Endothelial cell (in vitro differentiated cells): ENCODE data around the gene ERRFI1. TPM values are rescaled to one million over a fixed set of nuclear protein-coding genes. Genes with fewer than 3 reads are reported as not detected.

Experiments used
- DNase-seq: peaks from one replicate; pipeline ENCODE4 v3.0.0; 2021; ENCODE audit warnings: low spot score
- H3K27ac Mint-ChIP-seq: one replicate; pipeline ENCODE4 v1.8.0; 2021; ENCODE audit warnings: mixed read lengths, inconsistent platforms; ENCODE audit not compliant: unreplicated experiment
- H3K27me3 Mint-ChIP-seq: one replicate; pipeline ENCODE4 v1.8.0; 2021; ENCODE audit warnings: mild to moderate bottlenecking, moderate library complexity, mixed read lengths, inconsistent platforms; ENCODE audit not compliant: unreplicated experiment
- H3K36me3 Mint-ChIP-seq: one replicate; pipeline ENCODE4 v1.8.0; 2021; ENCODE audit warnings: mild to moderate bottlenecking, low read depth, mixed read lengths, inconsistent platforms; ENCODE audit not compliant: unreplicated experiment
- H3K4me1 Mint-ChIP-seq: one replicate; pipeline ENCODE4 v1.8.0; 2021; ENCODE audit warnings: mild to moderate bottlenecking, mixed read lengths, inconsistent platforms; ENCODE audit not compliant: unreplicated experiment
- H3K4me3 Mint-ChIP-seq: one replicate; pipeline ENCODE4 v1.8.0; 2021; ENCODE audit warnings: mild to moderate bottlenecking, mixed read lengths, inconsistent platforms; ENCODE audit not compliant: unreplicated experiment
- H3K9me3 Mint-ChIP-seq: one replicate; pipeline ENCODE4 v1.8.0; 2021; ENCODE audit warnings: mixed read lengths, inconsistent platforms; ENCODE audit not compliant: unreplicated experiment
- total RNA-seq: library from RNA; stranded (reverse); fragmentation: NEBNext Ultra II Directional; extraction: Animal tissue kit (Norgen Biotek cat#: 25700); gene quantifications from one replicate; pipeline ENCODE4 v1.2.1, GENCODE V29; 2021; ENCODE audit not compliant: unreplicated experiment
- TF ChIP-seq, protein P1 (sequence below): fragments of 200-600 bp; sonication (generic); IDR thresholded peaks from one replicate; pipeline ENCODE4 v1.5.0; 2021; ENCODE audit warnings: antibody characterized with exemption; ENCODE audit not compliant: unreplicated experiment

Gene ERRFI1
- total RNA-seq, 1 donor from 2014 or later: 16.5 TPM

DNA sequence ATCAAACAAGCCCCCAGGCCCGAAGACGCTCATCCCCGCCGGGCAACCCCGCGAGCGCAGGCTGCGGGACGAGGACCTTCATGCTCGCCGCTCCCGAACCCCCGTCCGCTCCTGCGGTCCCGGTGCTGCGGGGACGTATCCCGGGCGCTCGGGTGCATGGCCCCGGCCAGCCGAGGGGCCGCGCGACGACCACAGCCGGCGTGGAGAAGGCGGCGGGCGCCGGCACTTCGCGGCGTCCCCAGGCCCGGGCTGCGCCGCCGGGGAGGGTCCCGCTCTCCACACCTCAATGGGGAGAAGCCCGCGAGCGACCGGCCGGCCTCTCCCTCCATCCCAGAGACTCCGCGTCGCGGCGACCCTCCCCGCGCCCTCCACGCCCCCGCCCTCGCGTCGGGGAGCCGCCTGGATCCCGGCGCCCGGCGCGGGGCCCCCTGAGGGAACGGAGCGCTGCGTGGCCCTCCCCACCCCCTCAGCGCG, 401 bp downstream of the ERRFI1 start:
- Mint-ChIP-seq H3K9me3 (no peaks in the 10 kb centered on the region), H3K4me3 (peak overlapping the region; percentile 94), H3K27me3 (peaks cover 6% of the 10 kb centered on the region), H3K36me3 (peaks cover 9% of the 10 kb centered on the region), H3K27ac (peak overlapping the region; percentile 38), H3K4me1 (peaks cover 38% of the 10 kb centered on the region)
- TF ChIP-seq, protein P1, sequence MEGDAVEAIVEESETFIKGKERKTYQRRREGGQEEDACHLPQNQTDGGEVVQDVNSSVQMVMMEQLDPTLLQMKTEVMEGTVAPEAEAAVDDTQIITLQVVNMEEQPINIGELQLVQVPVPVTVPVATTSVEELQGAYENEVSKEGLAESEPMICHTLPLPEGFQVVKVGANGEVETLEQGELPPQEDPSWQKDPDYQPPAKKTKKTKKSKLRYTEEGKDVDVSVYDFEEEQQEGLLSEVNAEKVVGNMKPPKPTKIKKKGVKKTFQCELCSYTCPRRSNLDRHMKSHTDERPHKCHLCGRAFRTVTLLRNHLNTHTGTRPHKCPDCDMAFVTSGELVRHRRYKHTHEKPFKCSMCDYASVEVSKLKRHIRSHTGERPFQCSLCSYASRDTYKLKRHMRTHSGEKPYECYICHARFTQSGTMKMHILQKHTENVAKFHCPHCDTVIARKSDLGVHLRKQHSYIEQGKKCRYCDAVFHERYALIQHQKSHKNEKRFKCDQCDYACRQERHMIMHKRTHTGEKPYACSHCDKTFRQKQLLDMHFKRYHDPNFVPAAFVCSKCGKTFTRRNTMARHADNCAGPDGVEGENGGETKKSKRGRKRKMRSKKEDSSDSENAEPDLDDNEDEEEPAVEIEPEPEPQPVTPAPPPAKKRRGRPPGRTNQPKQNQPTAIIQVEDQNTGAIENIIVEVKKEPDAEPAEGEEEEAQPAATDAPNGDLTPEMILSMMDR: no peak
- no peak for DNase-seq

DNA sequence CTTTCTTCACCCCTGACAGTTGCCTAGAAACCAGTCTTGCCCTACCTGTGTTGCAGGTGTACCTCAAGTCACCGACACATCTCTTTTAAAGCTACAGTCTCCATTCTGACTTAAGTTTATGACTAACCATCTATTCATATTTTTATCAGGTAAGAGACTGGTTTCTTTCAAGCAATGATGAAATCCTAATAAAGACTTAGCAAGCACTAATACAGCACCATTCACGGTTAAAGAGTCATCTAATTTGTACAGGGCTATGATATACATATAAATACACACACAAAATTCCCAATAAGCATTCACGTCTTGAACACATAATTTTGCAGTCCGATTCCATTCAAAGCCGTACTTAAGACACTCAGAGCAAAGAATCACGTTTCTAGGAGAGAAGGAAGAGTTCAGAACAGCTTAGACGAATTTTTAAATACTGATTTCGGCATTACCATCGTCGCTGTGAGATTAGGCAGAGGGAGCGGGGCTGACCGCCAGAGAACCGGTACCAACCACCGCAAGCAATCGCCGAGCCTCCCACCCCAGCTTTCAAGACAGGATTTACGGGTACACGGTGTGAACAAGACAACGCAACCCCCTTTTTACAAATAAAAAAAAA, 943 bp downstream of the ERRFI1 start:
- Mint-ChIP-seq H3K27me3 (peaks cover 6% of the 10 kb centered on the region), H3K4me1 (peaks cover 39% of the 10 kb centered on the region), H3K27ac (peak overlapping the region; percentile 38)

DNA sequence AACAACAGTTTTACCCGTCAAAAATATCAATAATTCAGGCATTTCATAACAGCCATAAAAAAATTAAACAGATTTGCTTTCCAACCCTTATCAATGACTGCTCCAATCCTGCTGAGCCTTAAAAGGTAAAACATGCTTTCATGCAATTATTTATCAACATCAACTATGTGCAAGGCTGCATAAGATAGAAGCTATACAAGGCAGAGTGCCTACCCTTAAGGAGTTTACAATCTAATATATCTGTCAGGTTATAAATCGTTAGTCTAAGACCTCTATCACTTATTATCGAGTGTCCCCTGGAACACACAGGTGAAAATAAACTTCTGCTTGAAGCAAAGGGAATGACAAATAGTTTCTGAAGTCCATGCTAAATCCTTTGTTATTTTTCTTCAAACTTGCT, 1.8 kb downstream of the ERRFI1 start:
- H3K27ac Mint-ChIP-seq: no peak overlapping the region
- peaks cover 47% of the 10 kb centered on the region for H3K4me1 Mint-ChIP-seq
- H3K27me3 Mint-ChIP-seq: peaks cover 6% of the 10 kb centered on the region
- H3K4me3 Mint-ChIP-seq: peak overlapping the region; percentile 54
- no peaks in the 10 kb centered on the region for H3K9me3 Mint-ChIP-seq
- no peak for DNase-seq
- H3K36me3 Mint-ChIP-seq: peaks cover 9% of the 10 kb centered on the region
- TF ChIP-seq, protein P1: no peak

More for the DNA sequence above, 943 bp downstream of the ERRFI1 start:
- Mint-ChIP-seq H3K36me3 (peaks cover 9% of the 10 kb centered on the region), H3K9me3 (no peaks in the 10 kb centered on the region), H3K4me3 (peak overlapping the region; percentile 94)
- TF ChIP-seq, protein P1: no peak
- no peak for DNase-seq

DNA sequence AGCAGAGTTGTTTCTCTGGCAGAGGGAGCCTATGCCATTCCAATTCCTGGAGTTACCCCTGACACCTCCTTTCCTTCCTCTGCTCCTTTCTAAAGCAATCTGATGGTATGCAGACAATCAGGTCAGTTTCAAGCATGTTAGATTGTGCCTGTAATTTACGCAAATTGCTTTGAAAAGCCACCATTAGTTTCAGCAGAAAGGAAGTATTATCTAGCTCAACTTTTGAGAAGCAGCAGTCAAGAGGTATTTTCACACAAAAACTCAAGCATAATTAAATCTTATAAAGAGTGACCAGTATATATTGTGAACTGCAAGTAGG, 2.2 kb downstream of the ERRFI1 start:
- Mint-ChIP-seq H3K4me1 (peaks cover 50% of the 10 kb centered on the region), H3K4me3 (no peak overlapping the region), H3K9me3 (no peaks in the 10 kb centered on the region), H3K27me3 (peaks cover 6% of the 10 kb centered on the region), H3K27ac (no peak overlapping the region), H3K36me3 (peaks cover 9% of the 10 kb centered on the region)
- DNase-seq: no peak
- TF ChIP-seq, protein P1: no peak

DNA sequence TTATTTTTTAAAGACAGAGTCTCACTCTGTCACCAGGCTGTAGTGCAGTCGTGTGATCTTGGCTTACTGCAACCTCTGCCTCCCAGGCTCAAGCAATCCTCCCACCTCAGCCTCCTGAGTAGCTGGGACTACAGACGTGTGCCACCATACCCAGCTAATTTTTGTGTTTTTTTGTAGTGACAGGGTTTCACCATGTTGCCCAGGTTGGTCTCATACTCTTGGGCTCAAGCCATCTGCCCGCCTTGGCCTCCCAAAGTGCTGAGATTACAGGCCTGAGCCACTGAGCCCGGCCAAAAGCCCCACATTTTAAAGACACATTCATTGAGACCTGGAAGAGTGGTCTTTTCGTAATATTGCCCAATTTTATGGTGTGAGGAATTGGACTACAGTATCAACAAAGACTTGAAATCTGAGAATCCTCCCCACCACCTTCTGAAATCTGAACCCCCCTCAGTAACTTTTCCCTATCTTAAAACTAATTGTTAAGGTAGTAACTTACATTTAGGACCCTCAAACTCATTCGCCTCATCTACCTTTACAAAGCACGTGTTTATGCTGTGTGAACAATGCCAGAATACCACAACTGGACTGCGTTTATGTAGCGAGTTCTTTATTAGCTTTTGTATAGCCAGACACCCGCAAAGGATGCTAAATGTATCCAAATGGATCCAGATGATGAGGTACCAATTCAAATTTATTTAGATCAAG, 2.7 kb downstream of the ERRFI1 start:
- Mint-ChIP-seq H3K4me3 (no peak overlapping the region), H3K4me1 (peaks cover 55% of the 10 kb centered on the region), H3K27me3 (peaks cover 6% of the 10 kb centered on the region), H3K9me3 (no peaks in the 10 kb centered on the region), H3K36me3 (peaks cover 9% of the 10 kb centered on the region), H3K27ac (no peak overlapping the region)
- DNase-seq: no peak
- TF ChIP-seq, protein P1: no peak
